RWPE2 (cell line): ENCODE measurements around the gene BABAM2.
A peak's percentile ranks its signal among the peaks of the same experiment; 100 is the strongest.

ENCODE experiments used
- ATAC-seq: fragments of 200-7000 bp; cut with Tn5 transposase; 3 replicates; pipeline ENCODE4 v1.9.1; 2021; ENCODE audit warnings: low read depth
- DNase-seq: peaks from one replicate; pipeline ENCODE4 v3.0.0-alpha.2; 2020; ENCODE audit warnings: low spot score
- H3K27ac ChIP-seq: fragments of 450-650 bp; 2 replicates; pipeline ENCODE4 v1.5.1; 2017; ENCODE audit warnings: mild to moderate bottlenecking; ENCODE audit not compliant: poor library complexity, severe bottlenecking
- H3K27me3 ChIP-seq: fragments of 250-450 bp; sonication (Bioruptor Pico); 2 replicates; pipeline ENCODE4 v1.5.1; 2021; ENCODE audit warnings: mild to moderate bottlenecking, moderate library complexity; ENCODE audit not compliant: insufficient read depth, poor library complexity, severe bottlenecking
- H3K36me3 ChIP-seq: fragments of 250-450 bp; sonication (Bioruptor Pico); 2 replicates; pipeline ENCODE4 v1.5.1; 2020; ENCODE audit warnings: low read depth, mild to moderate bottlenecking, moderate library complexity
- H3K4me1 ChIP-seq: fragments of 250-450 bp; sonication (Bioruptor Pico); 2 replicates; pipeline ENCODE4 v1.5.1; 2021; ENCODE audit warnings: mild to moderate bottlenecking, moderate library complexity; ENCODE audit not compliant: insufficient read depth, poor library complexity, severe bottlenecking
- H3K4me3 ChIP-seq: fragments of 250-450 bp; sonication (Bioruptor Pico); 2 replicates; pipeline ENCODE4 v1.5.1; 2021; ENCODE audit warnings: mild to moderate bottlenecking, moderate library complexity; ENCODE audit not compliant: severe bottlenecking
- H3K9me3 ChIP-seq: fragments of 250-450 bp; sonication (Bioruptor Pico); 2 replicates; pipeline ENCODE4 v1.5.1; 2021; ENCODE audit warnings: mild to moderate bottlenecking, moderate library complexity; ENCODE audit not compliant: severe bottlenecking
- CTCF ChIP-seq: fragments of 450-650 bp; IDR thresholded peaks from one replicate; pipeline ENCODE4 v1.5.1; 2017; ENCODE audit warnings: mild to moderate bottlenecking, moderate library complexity; ENCODE audit not compliant: poor library complexity, severe bottlenecking

BABAM2 gene

GRCh38 chr2:27866237-27866636 is 24.3 kb upstream of the BABAM2 start:
- ATAC-seq (no peak), DNase-seq (no peak)
- H3K9me3 ChIP-seq, result no peaks in the 10 kb centered on the region
- H3K36me3 ChIP-seq, result no peaks in the 10 kb centered on the region
- H3K4me1 ChIP-seq, result peaks cover 4% of the 10 kb centered on the region
- no peaks in the 10 kb centered on the region for H3K27me3 ChIP-seq
- no peak for TF ChIP-seq CTCF
- H3K4me3 ChIP-seq, result no peak overlapping the region
- H3K27ac ChIP-seq, result no peak overlapping the region

GRCh38 chr2:27869763-27870162 is 20.8 kb upstream of the BABAM2 start:
- H3K9me3 ChIP-seq, result no peaks in the 10 kb centered on the region
- no peak for ATAC-seq

GRCh38 chr2:27870724-27871123 is 19.8 kb upstream of the BABAM2 start:
- Histone ChIP-seq H3K27me3 (no peaks in the 10 kb centered on the region), H3K36me3 (no peaks in the 10 kb centered on the region)

More at GRCh38 chr2:27869763-27870162, 20.8 kb upstream of the BABAM2 start:
- Histone ChIP-seq H3K27me3 (no peaks in the 10 kb centered on the region), H3K4me3 (no peak overlapping the region), H3K4me1 (peaks cover 4% of the 10 kb centered on the region), H3K36me3 (no peaks in the 10 kb centered on the region), H3K27ac (no peak overlapping the region)
- TF ChIP-seq CTCF, result no peak
- DNase-seq, result no peak

GRCh38 chr2:27871802-27872201 is 18.7 kb upstream of the BABAM2 start:
- no peaks in the 10 kb centered on the region for H3K9me3 ChIP-seq
- H3K27me3 ChIP-seq, result no peaks in the 10 kb centered on the region
- ATAC-seq, result no peak
- no peak for DNase-seq
- H3K4me1 ChIP-seq, result peaks cover 4% of the 10 kb centered on the region
- no peak overlapping the region for H3K27ac ChIP-seq
- no peaks in the 10 kb centered on the region; the same call in 1 of the 2 replicates for H3K36me3 ChIP-seq
- H3K4me3 ChIP-seq, result no peak overlapping the region
- no peak for TF ChIP-seq CTCF

More at GRCh38 chr2:27870724-27871123, 19.8 kb upstream of the BABAM2 start:
- Histone ChIP-seq H3K4me3 (no peak overlapping the region), H3K9me3 (no peaks in the 10 kb centered on the region), H3K4me1 (peaks cover 4% of the 10 kb centered on the region), H3K27ac (no peak overlapping the region)
- peak; percentile 61 for ATAC-seq
- no peak for TF ChIP-seq CTCF
- no peak for DNase-seq

- no peak for TF ChIP-seq CTCF
- ATAC-seq, result no peak
- H3K36me3 ChIP-seq, result no peaks in the 10 kb centered on the region; the same call in 1 of the 2 replicates
- DNase-seq, result no peak
- peaks cover 4% of the 10 kb centered on the region for H3K4me1 ChIP-seq
- no peaks in the 10 kb centered on the region for H3K9me3 ChIP-seq
- H3K4me3 ChIP-seq, result no peak overlapping the region
- no peaks in the 10 kb centered on the region for H3K27me3 ChIP-seq
- no peak overlapping the region for H3K27ac ChIP-seq
Measured at GRCh38 chr2:27873091-27873490, 17.4 kb upstream of the BABAM2 start.
